ENCODE data around the gene VEPH1. TPM values are rescaled to one million over a fixed set of nuclear protein-coding genes. Genes with fewer than 3 reads are reported as not detected.

VEPH1 gene
- total RNA-seq, 1 experiment from 2014 or later: 35.1 TPM

GRCh38 chr3:157255797-157256196 lies 247.4 kb downstream of the VEPH1 start:
- Mint-ChIP-seq H3K4me3 (ENCODE audit: low read depth, unreplicated experiment) (no peak overlapping the region), H3K4me1 (ENCODE audit: low read depth, unreplicated experiment) (no peaks in the 10 kb centered on the region), H3K27ac (ENCODE audit: unreplicated experiment) (no peak overlapping the region), H3K27me3 (ENCODE audit: unreplicated experiment) (no peaks in the 10 kb centered on the region), H3K36me3 (ENCODE audit: insufficient read depth, unreplicated experiment) (no peaks in the 10 kb centered on the region), H3K9me3 (ENCODE audit: low read depth, unreplicated experiment) (peaks cover 2% of the 10 kb centered on the region)
- CTCF ChIA-PET: no interaction called here
- BruUV-seq (replicated peaks): no TSS peak
- intact Hi-C loops (cut with micrococcal nuclease; ENCODE audit: unreplicated experiment): no loop called here
- no peak for DNase-seq
- TF ChIP-seq CTCF (IDR thresholded peaks at IDR 0.05; ENCODE audit: unreplicated experiment): no peak

- peaks cover 19% of the 10 kb centered on the region for H3K4me1 Mint-ChIP-seq (ENCODE audit: low read depth, unreplicated experiment)
- H3K27ac Mint-ChIP-seq (ENCODE audit: unreplicated experiment): no peak overlapping the region
- no peak for TF ChIP-seq CTCF (IDR thresholded peaks at IDR 0.05; ENCODE audit: unreplicated experiment)
- H3K27me3 Mint-ChIP-seq (ENCODE audit: unreplicated experiment): no peaks in the 10 kb centered on the region
- no TSS peak for BruUV-seq (replicated peaks)
- H3K36me3 Mint-ChIP-seq (ENCODE audit: insufficient read depth, unreplicated experiment): no peaks in the 10 kb centered on the region
- H3K4me3 Mint-ChIP-seq (ENCODE audit: low read depth, unreplicated experiment): no peak overlapping the region
- CTCF ChIA-PET: interaction anchor here (0.7 kb wide), 1 partner anchor 12 kb away, joined by 3 read pairs; no protein-coding TSS in a partner anchor
- no peak for DNase-seq
- intact Hi-C loops (cut with micrococcal nuclease; ENCODE audit: unreplicated experiment): no loop called here
- peaks cover 7% of the 10 kb centered on the region for H3K9me3 Mint-ChIP-seq (ENCODE audit: low read depth, unreplicated experiment)
Observed at GRCh38 chr3:157251685-157252084, 251.5 kb downstream of the VEPH1 start.

- Mint-ChIP-seq H3K9me3 (ENCODE audit: low read depth, unreplicated experiment) (peaks cover 7% of the 10 kb centered on the region), H3K36me3 (ENCODE audit: insufficient read depth, unreplicated experiment) (no peaks in the 10 kb centered on the region), H3K4me1 (ENCODE audit: low read depth, unreplicated experiment) (peaks cover 19% of the 10 kb centered on the region), H3K27ac (ENCODE audit: unreplicated experiment) (peak overlapping the region; percentile 21), H3K4me3 (ENCODE audit: low read depth, unreplicated experiment) (no peak overlapping the region), H3K27me3 (ENCODE audit: unreplicated experiment) (no peaks in the 10 kb centered on the region)
- intact Hi-C loops (cut with micrococcal nuclease; ENCODE audit: unreplicated experiment): loop anchor here (5.0 to 10.0 kb wide), 2 partner anchors 92 to 105 kb away; no protein-coding TSS in a partner anchor
- DNase-seq: no peak
- no TSS peak for BruUV-seq (replicated peaks)
- CTCF ChIA-PET: no interaction called here
- TF ChIP-seq CTCF (IDR thresholded peaks at IDR 0.05; ENCODE audit: unreplicated experiment): no peak
Observed at GRCh38 chr3:157249606-157250005, 253.6 kb downstream of the VEPH1 start.

GRCh38 chr3:157248590-157249422 lies 254.4 kb downstream of the VEPH1 start:
- peak overlapping the region; percentile 21 for H3K27ac Mint-ChIP-seq (ENCODE audit: unreplicated experiment)
- DNase-seq: peak; percentile 67
- CTCF ChIA-PET: interaction anchor here (0.6 to 1.4 kb wide), 5 partner anchors 9 to 343 kb away, joined by 3 to 4 read pairs (median 3); no protein-coding TSS in a partner anchor

More at GRCh38 chr3:157248590-157249422, 254.4 kb downstream of the VEPH1 start:
- peaks cover 19% of the 10 kb centered on the region for H3K4me1 Mint-ChIP-seq (ENCODE audit: low read depth, unreplicated experiment)
- no peaks in the 10 kb centered on the region for H3K36me3 Mint-ChIP-seq (ENCODE audit: insufficient read depth, unreplicated experiment)
- no TSS peak for BruUV-seq (replicated peaks)
- no peaks in the 10 kb centered on the region for H3K27me3 Mint-ChIP-seq (ENCODE audit: unreplicated experiment)
- intact Hi-C loops (cut with micrococcal nuclease; ENCODE audit: unreplicated experiment): loop anchor here (5.0 to 10.0 kb wide), 2 partner anchors 92 to 106 kb away; no protein-coding TSS in a partner anchor
- peaks cover 7% of the 10 kb centered on the region for H3K9me3 Mint-ChIP-seq (ENCODE audit: low read depth, unreplicated experiment)
- H3K4me3 Mint-ChIP-seq (ENCODE audit: low read depth, unreplicated experiment): no peak overlapping the region
- TF ChIP-seq CTCF (IDR thresholded peaks at IDR 0.05; ENCODE audit: unreplicated experiment): no peak
